ENCODE results near the gene RCC1. TPM values are rescaled to one million over a fixed set of nuclear protein-coding genes. Genes with fewer than 3 reads are reported as not detected.
"Not testable (repeated sequence)": the region's sequence is repeated elsewhere in the genome, so short reads cannot be mapped to it uniquely, and the experiment has no call there.

The RCC1 gene
- 10 to 100 TPM; 24.6 to 24.9 TPM for total RNA-seq
- 10 to 100 TPM; 11.7 to 16.1 (median 12.2) TPM for polyA plus RNA-seq
- total RNA-seq: 23.9 to 169 (median 57.0) reads per million in 6 experiments

DNA sequence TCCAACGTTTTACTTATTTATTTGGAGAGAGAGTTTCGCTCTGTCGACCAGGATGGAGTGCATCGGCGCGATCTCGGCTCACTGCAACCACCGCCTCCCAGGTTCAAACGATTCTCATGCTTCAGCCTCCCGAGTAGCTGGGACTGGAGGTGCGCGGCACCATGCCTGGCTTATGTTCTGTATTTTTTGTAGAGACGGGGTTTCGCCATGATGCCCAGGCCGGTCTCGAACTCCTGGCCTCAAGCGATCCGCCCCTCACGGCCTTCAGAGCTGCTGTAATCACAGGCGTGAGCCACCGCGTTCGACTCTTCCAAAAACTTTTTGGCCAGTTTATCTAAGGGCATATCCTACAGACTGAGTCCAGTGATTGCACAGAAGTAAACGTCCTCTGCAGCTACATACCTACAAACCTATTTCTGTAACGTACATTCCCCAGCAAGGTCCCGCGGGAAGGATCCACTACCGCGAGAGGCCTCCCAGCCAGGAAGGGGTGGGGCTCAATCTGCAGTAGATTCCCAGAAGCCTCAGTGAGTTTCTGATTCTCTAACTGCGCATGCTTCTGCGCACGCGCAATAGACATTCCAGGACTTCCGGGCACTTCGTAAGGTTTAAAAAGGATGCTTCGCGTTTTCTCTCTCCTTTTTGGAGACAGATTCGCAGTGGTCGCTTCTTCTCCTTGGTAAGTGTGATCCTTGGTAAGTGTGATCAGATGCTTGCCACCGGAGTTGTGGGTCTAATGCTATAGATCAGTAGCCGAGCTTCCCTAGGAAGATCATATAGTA lies at the start of gene RCC1:
RCC1 (plus strand) TSS at position 638 of the 782 bp plus-strand sequence. CDS start 23,824 bp downstream, outside the sequence.
- H3K27ac Mint-ChIP-seq: peak within 1 kb of the TSS; percentile 97 to 100 (median 98)
- peak; percentile 91 to 94 for ATAC-seq
- peak; percentile 84 to 98 (median 95) for DNase-seq
- H3K27me3 Mint-ChIP-seq: no peaks in the 10 kb centered on the region
- no peaks in the 10 kb centered on the region for H3K9me3 Mint-ChIP-seq
- peaks cover 15 to 37% (median 23%) of the 10 kb centered on the region in 3 donors for H3K36me3 Mint-ChIP-seq
- H3K4me1 Mint-ChIP-seq: peaks cover 15 to 52% (median 38%) of the 10 kb centered on the region in 4 donors
- POLR2A ChIA-PET: interaction anchor here (0.5 to 7.0 kb wide), 30 partner anchors 11 to 676 kb away, joined by 3 to 87 read pairs (median 5); partner anchors contain the start of genes ATP5IF1, GMEB1, MED18 and PHACTR4
- peak within 1 kb of the TSS; percentile 94 to 99 (median 98) for H3K4me3 Mint-ChIP-seq

- Mint-ChIP-seq H3K9me3 (no peaks in the 10 kb centered on the region), H3K27ac (peak overlapping the region in 3 of 10 donors; percentile 1 to 24 (median 23)), H3K36me3 (peaks cover 0 to 41% (median 11%) of the 10 kb centered on the region in 3 donors), H3K27me3 (no peaks in the 10 kb centered on the region), H3K4me3 (no peak overlapping the region), H3K4me1 (peaks cover 8 to 18% (median 12%) of the 10 kb centered on the region in 4 donors)
- POLR2A ChIA-PET: no interaction called here
- DNase-seq (no peak), ATAC-seq (no peak)
Observed at GRCh38 chr1:28456078-28456477, 49.8 kb upstream of the RCC1 start.

- Mint-ChIP-seq H3K4me1 (peaks cover 8 to 18% (median 11%) of the 10 kb centered on the region in 4 donors), H3K27me3 (no peaks in the 10 kb centered on the region), H3K27ac (no peak overlapping the region), H3K9me3 (no peaks in the 10 kb centered on the region), H3K4me3 (no peak overlapping the region), H3K36me3 (peaks cover 0 to 49% (median 12%) of the 10 kb centered on the region in 3 donors)
- DNase-seq: no peak
- ATAC-seq: no peak
- POLR2A ChIA-PET: no interaction called here
Observed at GRCh38 chr1:28457678-28458077, 48.2 kb upstream of the RCC1 start.

DNA sequence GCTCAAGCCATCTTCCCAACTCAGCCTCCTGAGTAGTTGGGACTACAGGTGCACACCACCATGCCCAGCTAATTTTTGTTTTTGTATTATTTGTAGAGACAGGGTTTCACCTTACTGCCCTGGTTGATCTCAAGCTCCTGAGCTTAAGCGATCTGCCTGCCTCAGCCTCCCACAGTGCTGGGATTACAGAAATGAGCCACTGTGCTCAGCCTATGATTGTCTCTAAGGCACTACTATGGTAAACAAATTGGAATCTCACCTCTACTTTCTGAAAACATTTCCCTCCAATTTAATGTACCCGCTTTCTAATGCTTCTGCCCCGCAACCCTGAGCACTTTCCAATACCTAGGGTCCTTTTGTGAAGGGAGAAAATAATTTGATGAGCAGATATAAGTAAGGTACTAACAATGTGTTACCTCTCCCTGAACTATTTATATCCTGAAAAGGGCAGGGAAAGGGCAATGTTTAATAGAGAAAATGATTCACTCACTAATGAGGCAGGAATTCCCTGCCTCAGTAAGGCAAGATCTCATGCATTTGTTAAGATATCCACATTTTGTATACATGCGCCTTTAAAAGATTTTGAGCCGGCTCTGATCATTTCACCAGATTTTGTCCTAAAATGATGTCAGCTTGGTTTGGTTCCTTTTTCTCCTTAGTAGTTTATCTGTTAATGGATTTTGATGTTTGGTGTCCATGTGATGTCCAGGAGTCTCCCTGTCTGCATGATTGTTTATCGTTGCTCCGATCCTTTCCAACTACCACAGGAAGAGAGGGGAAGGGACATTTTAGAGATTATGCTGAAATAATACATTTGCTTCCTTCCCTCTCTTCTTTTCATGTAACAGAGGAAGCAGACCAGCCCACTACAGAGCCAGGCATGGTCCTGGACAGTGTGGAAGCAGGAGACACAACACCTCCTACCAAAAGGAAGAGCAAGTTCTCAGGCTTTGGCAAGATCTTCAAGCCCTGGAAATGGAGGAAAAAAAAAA lies 47.3 kb upstream of the RCC1 start:
- Mint-ChIP-seq H3K36me3 (peaks cover 0 to 51% (median 8%) of the 10 kb centered on the region in 3 donors), H3K4me1 (peaks cover 6 to 13% (median 11%) of the 10 kb centered on the region in 4 donors), H3K27me3 (no peaks in the 10 kb centered on the region), H3K4me3 (no peak overlapping the region), H3K9me3 (no peaks in the 10 kb centered on the region), H3K27ac (peak overlapping the region in 1 of 10 donors; percentile 62)
- ATAC-seq (no peak), DNase-seq (no peak)
- POLR2A ChIA-PET: no interaction called here

DNA sequence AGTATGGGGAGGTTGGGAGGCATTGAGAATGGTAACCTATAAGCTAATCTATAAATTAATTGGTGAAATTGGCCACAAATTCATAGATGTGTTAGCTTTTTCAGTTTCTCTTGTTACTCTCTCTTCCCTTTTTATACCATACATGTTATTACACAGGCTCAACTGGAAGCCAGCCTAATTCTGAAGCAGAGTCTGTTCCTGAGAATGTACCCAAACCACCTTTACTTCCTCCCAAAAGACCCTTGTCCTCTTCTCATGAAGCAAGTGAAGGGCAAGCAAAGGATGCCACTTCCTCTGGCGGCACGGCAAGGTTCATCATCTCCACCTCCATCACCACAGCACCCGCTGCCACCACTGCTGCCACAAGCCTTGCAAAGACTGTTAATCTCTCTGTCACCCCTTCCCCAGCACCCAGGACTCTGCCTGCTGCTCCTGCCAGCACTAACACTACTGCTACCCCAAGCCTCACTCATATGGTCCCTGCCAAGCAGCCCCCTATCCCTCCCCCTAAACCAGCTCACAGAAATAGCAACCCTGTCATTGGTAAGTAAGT lies 39.5 kb upstream of the RCC1 start:
- no peak overlapping the region for H3K4me3 Mint-ChIP-seq
- no peaks in the 10 kb centered on the region for H3K27me3 Mint-ChIP-seq
- H3K27ac Mint-ChIP-seq: peak overlapping the region in 2 of 10 donors; percentile 42 to 61
- H3K4me1 Mint-ChIP-seq: peaks cover 0 to 8% (median 6%) of the 10 kb centered on the region in 4 donors
- no peaks in the 10 kb centered on the region for H3K9me3 Mint-ChIP-seq
- POLR2A ChIA-PET: no interaction called here
- H3K36me3 Mint-ChIP-seq: peaks cover 0 to 54% (median 14%) of the 10 kb centered on the region in 3 donors
- DNase-seq (no peak), ATAC-seq (no peak)

- H3K27ac Mint-ChIP-seq: no peak overlapping the region
- peaks cover 0 to 44% (median 14%) of the 10 kb centered on the region in 3 donors for H3K36me3 Mint-ChIP-seq
- no peaks in the 10 kb centered on the region for H3K9me3 Mint-ChIP-seq
- POLR2A ChIA-PET: interaction anchor here (0.7 kb wide), 1 partner anchor 141 kb away, joined by 3 read pairs; the partner anchor contains the start of gene MED18
- no peaks in the 10 kb centered on the region for H3K27me3 Mint-ChIP-seq
- H3K4me1 Mint-ChIP-seq: peaks cover 0 to 8% (median 6%) of the 10 kb centered on the region in 4 donors
- DNase-seq (no peak), ATAC-seq (no peak)
- H3K4me3 Mint-ChIP-seq: no peak overlapping the region
Observed at GRCh38 chr1:28470146-28470545, 35.7 kb upstream of the RCC1 start.

DNA sequence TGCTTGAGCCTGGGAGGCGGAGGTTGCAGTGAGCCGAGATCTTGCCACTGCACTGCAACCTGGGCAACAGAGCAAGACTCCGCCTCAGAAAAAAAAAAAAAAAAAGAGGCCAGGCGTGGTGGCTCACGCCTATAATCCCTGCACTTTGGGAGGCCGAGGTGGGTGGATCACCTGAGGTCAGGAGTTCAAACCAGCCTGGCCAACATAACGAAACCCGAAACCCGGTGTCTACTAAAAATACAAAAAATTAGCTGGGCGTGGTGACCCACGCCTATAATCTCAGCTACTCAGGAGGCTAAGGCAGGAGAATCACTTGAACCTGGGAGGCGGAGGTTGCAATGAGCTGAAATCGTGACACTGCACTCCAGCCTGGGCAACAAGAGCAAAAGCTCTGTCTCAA lies 26.3 kb upstream of the RCC1 start:
- not testable (repeated sequence) for H3K4me3 Mint-ChIP-seq, ATAC-seq, DNase-seq, H3K27me3 Mint-ChIP-seq, H3K4me1 Mint-ChIP-seq, H3K9me3 Mint-ChIP-seq
- H3K36me3 Mint-ChIP-seq: peaks cover 0 to 71% (median 17%) of the 10 kb centered on the region in 3 donors
- POLR2A ChIA-PET: interaction anchor here (0.7 kb wide), 1 partner anchor 27 kb away, joined by 3 read pairs; no protein-coding TSS in a partner anchor
- peak overlapping the region in 1 of 10 donors; percentile 41 for H3K27ac Mint-ChIP-seq

DNA sequence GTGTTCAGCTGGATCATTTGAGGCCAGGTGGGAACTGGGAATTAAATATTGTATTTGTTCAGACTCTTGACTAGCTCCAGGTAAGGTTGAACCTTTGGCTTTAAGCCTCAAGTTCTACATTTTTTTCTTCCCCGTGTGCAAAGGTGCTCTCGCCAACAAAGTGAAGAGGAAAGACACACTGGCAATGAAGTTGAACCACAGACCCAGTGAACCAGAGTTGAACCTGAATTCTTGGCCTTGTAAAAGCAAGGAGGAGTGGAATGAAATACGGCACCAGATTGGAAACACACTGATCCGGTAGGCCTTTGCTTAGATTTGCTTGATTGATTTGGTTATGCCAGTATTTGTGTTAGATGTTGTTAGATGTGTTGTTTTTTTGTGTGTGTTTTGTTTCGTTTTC lies 25.5 kb upstream of the RCC1 start:
- H3K27ac Mint-ChIP-seq: peak overlapping the region in 1 of 10 donors; percentile 40
- no peaks in the 10 kb centered on the region for H3K4me1 Mint-ChIP-seq
- no peak overlapping the region for H3K4me3 Mint-ChIP-seq
- ATAC-seq: no peak
- H3K27me3 Mint-ChIP-seq: no peaks in the 10 kb centered on the region
- H3K36me3 Mint-ChIP-seq: peaks cover 0 to 68% (median 17%) of the 10 kb centered on the region in 3 donors
- no peak for DNase-seq
- POLR2A ChIA-PET: no interaction called here
- H3K9me3 Mint-ChIP-seq: no peaks in the 10 kb centered on the region

GRCh38 chr1:28482138-28482537 lies 23.7 kb upstream of the RCC1 start:
- no peak for DNase-seq
- Mint-ChIP-seq H3K36me3 (peaks cover 0 to 66% (median 17%) of the 10 kb centered on the region in 3 donors), H3K9me3 (no peaks in the 10 kb centered on the region), H3K27me3 (no peaks in the 10 kb centered on the region), H3K4me1 (no peaks in the 10 kb centered on the region), H3K27ac (no peak overlapping the region), H3K4me3 (no peak overlapping the region)
- POLR2A ChIA-PET: no interaction called here
- no peak for ATAC-seq

- no peak for ATAC-seq
- Mint-ChIP-seq H3K9me3 (no peaks in the 10 kb centered on the region), H3K27ac (no peak overlapping the region), H3K4me3 (no peak overlapping the region), H3K4me1 (no peaks in the 10 kb centered on the region), H3K36me3 (peaks cover 0 to 62% (median 16%) of the 10 kb centered on the region in 3 donors), H3K27me3 (no peaks in the 10 kb centered on the region)
- POLR2A ChIA-PET: interaction anchor here (0.6 kb wide), 1 partner anchor 9 kb away, joined by 3 read pairs; no protein-coding TSS in a partner anchor
- DNase-seq: no peak
Observed at GRCh38 chr1:28482702-28483101, 23.1 kb upstream of the RCC1 start.

DNA sequence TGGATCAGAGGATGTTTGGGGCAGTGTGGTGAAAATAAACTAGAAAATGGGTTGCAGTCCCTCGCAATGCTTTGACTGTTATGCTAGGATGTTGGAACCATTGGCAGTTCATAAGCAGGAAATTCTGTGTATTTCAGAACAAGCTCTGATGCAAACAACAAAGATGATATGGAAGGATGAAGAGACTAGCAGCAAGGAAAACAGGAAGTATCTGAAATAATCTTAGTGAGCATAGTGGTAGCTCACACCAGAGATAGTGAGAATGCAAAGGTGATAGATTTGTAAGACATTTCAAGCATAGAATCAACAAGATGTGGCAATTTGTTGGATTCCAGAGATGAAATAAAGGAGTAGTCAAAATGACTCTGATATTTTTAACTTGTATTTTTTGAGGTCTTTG lies 11.1 kb upstream of the RCC1 start:
- H3K27ac Mint-ChIP-seq: peak overlapping the region in 8 of 10 donors; percentile 2 to 93 (median 81)
- H3K36me3 Mint-ChIP-seq: peaks cover 0 to 75% (median 12%) of the 10 kb centered on the region in 3 donors
- DNase-seq (no peak), ATAC-seq (no peak)
- peaks cover 0 to 7% (median 5%) of the 10 kb centered on the region in 4 donors for H3K4me1 Mint-ChIP-seq
- H3K9me3 Mint-ChIP-seq: no peaks in the 10 kb centered on the region
- H3K27me3 Mint-ChIP-seq: no peaks in the 10 kb centered on the region
- POLR2A ChIA-PET: interaction anchor here (1.2 kb wide), 1 partner anchor 11 kb away, joined by 3 read pairs; the partner anchor contains the start of gene RCC1
- H3K4me3 Mint-ChIP-seq: no peak overlapping the region

DNA sequence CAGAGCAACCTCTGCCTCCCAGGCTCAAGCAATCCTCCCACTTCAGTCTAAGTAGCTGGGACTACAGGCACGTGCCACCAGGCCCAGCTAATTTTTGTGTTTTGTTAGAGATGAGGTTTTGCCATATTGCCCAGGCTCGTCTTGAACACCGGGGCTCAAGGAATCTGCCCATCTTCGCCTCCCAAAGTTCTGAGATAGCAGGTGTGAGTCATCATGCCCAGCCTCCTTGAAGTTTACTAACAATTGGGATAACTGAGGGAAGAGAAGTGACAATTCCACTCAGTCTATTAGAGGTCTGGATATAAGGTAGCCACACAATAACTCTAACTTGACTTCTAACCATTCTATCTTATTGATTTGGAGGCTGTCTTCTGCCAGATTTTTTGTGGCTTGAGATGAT lies 6.3 kb upstream of the RCC1 start:
- Mint-ChIP-seq H3K4me3 (no peak overlapping the region), H3K9me3 (no peaks in the 10 kb centered on the region), H3K27me3 (no peaks in the 10 kb centered on the region), H3K27ac (peak overlapping the region in 1 of 10 donors; percentile 43), H3K4me1 (peaks cover 0 to 5% (median 3%) of the 10 kb centered on the region in 4 donors), H3K36me3 (peaks cover 0 to 44% (median 8%) of the 10 kb centered on the region in 3 donors)
- POLR2A ChIA-PET: no interaction called here
- ATAC-seq: no peak
- no peak for DNase-seq

Measured in naive thymus-derived CD8-positive, alpha-beta T cell (primary cell).